ENCODE results near the gene PRR12. TPM values are rescaled to one million over a fixed set of nuclear protein-coding genes. Genes with fewer than 3 reads are reported as not detected.
A peak's percentile ranks its signal among the peaks of the same experiment; 100 is the strongest.

The PRR12 gene
- total RNA-seq, 1 donor: 3.7 TPM

DNA sequence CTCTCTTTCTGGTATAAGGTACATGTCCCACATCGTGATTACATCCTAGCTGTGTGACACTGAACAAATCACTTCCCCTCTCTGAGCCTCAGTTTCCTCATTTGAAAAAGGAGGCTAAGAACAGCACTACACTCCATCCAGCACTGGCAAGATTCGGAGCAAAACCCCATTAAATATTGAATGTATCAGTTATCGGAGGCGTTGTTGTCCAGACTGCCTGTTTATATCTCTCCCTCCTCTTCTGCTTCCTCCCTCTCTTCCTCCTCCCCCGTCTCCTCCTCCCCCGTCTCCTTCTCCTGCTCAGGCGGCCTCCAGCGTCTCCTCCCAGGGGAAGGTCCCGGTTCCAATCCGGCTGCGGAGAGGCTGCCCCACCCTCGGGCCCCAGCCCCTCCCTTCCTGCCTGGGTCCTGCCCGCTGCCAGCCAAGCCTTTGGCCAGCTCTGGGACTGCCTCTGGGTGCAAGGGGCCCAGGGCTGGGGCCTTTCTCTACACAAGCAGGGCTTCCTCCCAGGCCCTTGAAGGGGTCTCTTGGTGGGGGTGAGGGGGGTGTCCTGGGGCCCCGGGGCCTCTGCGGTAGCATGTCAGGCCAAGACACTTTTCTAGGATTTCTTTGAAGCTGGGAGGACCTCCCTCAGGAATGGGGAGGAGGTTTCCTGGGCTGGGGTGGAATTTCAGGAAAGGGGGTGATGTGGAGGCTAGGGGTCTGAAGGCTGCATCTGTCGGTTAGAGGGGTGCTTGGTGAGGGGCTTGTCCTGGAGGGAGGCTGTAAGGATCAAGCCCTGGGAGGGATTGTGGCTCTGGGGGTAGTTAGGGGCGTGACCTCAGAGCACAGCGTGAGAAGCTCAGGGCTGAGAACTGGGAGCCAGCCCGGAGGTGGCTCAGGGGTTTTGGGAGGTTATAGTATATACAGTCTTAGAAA lies 47.1 kb downstream of the PRR12 start:
- TF ChIP-seq, protein P1, sequence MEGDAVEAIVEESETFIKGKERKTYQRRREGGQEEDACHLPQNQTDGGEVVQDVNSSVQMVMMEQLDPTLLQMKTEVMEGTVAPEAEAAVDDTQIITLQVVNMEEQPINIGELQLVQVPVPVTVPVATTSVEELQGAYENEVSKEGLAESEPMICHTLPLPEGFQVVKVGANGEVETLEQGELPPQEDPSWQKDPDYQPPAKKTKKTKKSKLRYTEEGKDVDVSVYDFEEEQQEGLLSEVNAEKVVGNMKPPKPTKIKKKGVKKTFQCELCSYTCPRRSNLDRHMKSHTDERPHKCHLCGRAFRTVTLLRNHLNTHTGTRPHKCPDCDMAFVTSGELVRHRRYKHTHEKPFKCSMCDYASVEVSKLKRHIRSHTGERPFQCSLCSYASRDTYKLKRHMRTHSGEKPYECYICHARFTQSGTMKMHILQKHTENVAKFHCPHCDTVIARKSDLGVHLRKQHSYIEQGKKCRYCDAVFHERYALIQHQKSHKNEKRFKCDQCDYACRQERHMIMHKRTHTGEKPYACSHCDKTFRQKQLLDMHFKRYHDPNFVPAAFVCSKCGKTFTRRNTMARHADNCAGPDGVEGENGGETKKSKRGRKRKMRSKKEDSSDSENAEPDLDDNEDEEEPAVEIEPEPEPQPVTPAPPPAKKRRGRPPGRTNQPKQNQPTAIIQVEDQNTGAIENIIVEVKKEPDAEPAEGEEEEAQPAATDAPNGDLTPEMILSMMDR (IDR thresholded peaks at IDR 0.05; ENCODE audit: insufficient read depth, low read length): no peak
- H3K4me3 ChIP-seq (ENCODE audit: low read depth, low read length): peak overlapping the region; percentile 83
- DNase-seq (ENCODE audit: low read depth): peak; percentile 81

- peak overlapping the region; percentile 83 for H3K4me3 ChIP-seq (ENCODE audit: low read depth, low read length)
- TF ChIP-seq, protein P1 (IDR thresholded peaks at IDR 0.05; ENCODE audit: insufficient read depth, low read length): no peak
- no peak for DNase-seq (ENCODE audit: low read depth)
Measured at GRCh38 chr19:49639401-49640112, 48.6 kb downstream of the PRR12 start.

GRCh38 chr19:49640113-49640898 lies 49.3 kb downstream of the PRR12 start, which contains the start of gene RRAS:
RRAS (minus strand) TSS chr19:49640143; CDS start chr19:49640098, 45 bp downstream.
- peak within 1 kb of the TSS; percentile 83 for H3K4me3 ChIP-seq (ENCODE audit: low read depth, low read length)
- DNase-seq (ENCODE audit: low read depth): peak; percentile 100
- TF ChIP-seq, protein P1 (IDR thresholded peaks at IDR 0.05; ENCODE audit: insufficient read depth, low read length): no peak

DNA sequence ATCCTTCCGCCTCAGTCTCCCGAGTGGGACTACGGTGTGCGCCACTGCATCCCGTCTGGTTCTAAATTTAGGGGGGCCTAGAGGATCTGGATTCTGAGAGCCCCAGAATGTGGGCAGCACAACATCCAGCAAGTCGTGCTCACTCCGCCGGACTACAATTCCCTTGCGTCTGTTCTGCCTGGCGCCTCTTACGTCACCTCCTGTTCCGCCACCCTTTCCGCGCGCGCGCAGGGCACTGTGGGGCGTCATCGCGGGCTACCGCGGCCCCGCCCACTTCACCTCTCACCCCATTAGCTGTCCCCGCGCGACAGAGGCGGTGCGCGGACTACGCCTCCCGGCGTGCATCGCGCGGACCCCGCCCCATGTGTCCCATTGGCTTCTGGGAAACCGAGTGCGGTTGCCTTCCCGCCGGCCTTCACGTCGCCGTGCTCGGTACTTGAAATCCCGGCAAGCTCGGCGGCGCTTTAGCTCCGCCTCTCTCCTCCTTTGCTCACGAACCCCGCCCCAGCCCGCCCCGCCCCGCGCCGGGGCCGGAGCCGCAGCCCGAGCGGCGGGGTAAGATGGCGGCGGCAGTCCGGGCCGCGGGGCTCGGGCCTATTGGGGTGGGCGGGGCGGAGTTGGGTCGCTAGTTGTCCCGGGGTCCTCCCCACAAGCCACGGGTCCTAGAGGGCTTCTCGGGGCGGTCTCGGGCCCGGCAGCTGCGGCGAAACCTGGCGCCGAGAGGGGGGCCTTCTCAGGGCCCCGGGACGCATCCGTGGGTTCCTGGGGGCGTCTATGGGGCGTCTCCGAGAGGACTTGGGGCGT lies 50.9 kb downstream of the PRR12 start, which contains the start of gene SCAF1:
Gene SCAF1 (plus strand): TSS at position 522 of the 804 bp plus-strand sequence. CDS start 2,818 bp downstream, outside the sequence.
- TF ChIP-seq, protein P1 (IDR thresholded peaks at IDR 0.05; ENCODE audit: insufficient read depth, low read length): no peak
- peak; percentile 99 for DNase-seq (ENCODE audit: low read depth)
- H3K4me3 ChIP-seq (ENCODE audit: low read depth, low read length): peak within 1 kb of the TSS; percentile 98

DNA sequence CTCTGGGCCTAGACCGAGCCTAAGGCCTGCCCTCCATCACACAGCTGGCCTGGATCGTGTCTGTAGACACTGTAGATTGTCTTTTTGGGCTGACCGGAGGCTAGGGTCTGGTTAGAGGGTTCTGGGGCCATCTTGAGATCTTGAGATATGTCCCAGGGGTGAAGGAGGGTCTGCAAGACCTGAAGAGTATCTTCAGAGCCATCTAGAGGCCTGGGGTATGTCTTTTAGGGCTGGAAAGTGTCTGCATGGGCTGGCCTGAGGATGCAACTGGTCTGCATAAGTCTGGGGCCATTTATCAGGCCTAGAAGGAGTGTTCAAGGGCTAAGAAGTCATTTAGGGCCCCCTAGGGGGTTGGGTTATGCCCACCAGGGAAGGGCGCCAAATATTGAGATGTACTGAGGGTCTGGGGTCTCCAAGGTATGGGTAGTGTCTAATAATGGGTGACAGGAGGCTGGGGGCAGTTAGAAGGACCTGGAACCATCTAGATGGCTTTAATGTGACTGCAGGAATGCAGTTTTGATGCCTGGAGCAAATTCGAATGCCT lies 51.6 kb downstream of the PRR12 start:
- TF ChIP-seq, protein P1 (IDR thresholded peaks at IDR 0.05; ENCODE audit: insufficient read depth, low read length): no peak
- H3K4me3 ChIP-seq (ENCODE audit: low read depth, low read length): peak overlapping the region; percentile 98
- DNase-seq (ENCODE audit: low read depth): no peak

Measured in fibroblast of the aortic adventitia (primary cell).